Neural cell (in vitro differentiated cells): ENCODE measurements around the gene ACBD3. TPM values are rescaled to one million over a fixed set of nuclear protein-coding genes. Genes with fewer than 3 reads are reported as not detected.

ENCODE experiments used
- H2AFZ ChIP-seq: fragments of 200-600, 300-800 bp; sonication (generic), shearing (Covaris generic); 2 replicates; pipeline ENCODE4 v1.6.0; 2014; ENCODE audit warnings: low read depth, mild to moderate bottlenecking, antibody characterized with exemption, low read length, moderate library complexity
- H3F3A ChIP-seq: fragments of 200-600 bp; shearing (Covaris generic); 2 replicates; pipeline ENCODE4 v1.6.1; 2016; ENCODE audit warnings: mild to moderate bottlenecking, moderate library complexity, mixed read lengths, antibody characterized with exemption, low read length; ENCODE audit not compliant: insufficient read depth, poor library complexity, severe bottlenecking
- H3K27ac ChIP-seq: fragments of 200-600, 300-800 bp; sonication (generic), shearing (Covaris generic); 2 replicates; pipeline ENCODE4 v1.5.1; 2014; ENCODE audit warnings: mild to moderate bottlenecking, low read length, moderate library complexity
- H3K27me3 ChIP-seq: fragments of 300-800, 200-600 bp; sonication (generic), shearing (Covaris generic); 2 replicates; pipeline ENCODE4 v1.6.0; 2014; ENCODE audit warnings: mild to moderate bottlenecking, low read depth, low read length, moderate library complexity; ENCODE audit not compliant: insufficient read depth
- H3K36me3 ChIP-seq: fragments of 300-800, 200-600 bp; sonication (generic), shearing (Covaris generic); 2 replicates; pipeline ENCODE4 v1.5.1; 2014; ENCODE audit warnings: mild to moderate bottlenecking, antibody characterized with exemption, low read length, moderate library complexity; ENCODE audit not compliant: insufficient read depth
- H3K4me2 ChIP-seq: fragments of 300-800, 200-600 bp; sonication (generic), shearing (Covaris generic); 2 replicates; pipeline ENCODE4 v1.6.0; 2014; ENCODE audit warnings: mild to moderate bottlenecking, low read length
- H3K4me3 ChIP-seq: fragments of 300-800, 200-600 bp; sonication (generic), shearing (Covaris generic); 2 replicates; pipeline ENCODE4 v1.5.1; 2014; ENCODE audit warnings: mild to moderate bottlenecking, low read length, moderate library complexity
- H3K79me2 ChIP-seq: fragments of 200-600 bp; shearing (Covaris generic); replicated peaks from 2 replicates; pipeline ENCODE4 v1.6.0; 2014; ENCODE audit warnings: mild to moderate bottlenecking, low read length, moderate library complexity; ENCODE audit not compliant: insufficient read depth
- H3K9ac ChIP-seq: fragments of 300-800, 200-600 bp; sonication (generic), shearing (Covaris generic); 2 replicates; pipeline ENCODE4 v1.6.1; 2016; ENCODE audit warnings: mild to moderate bottlenecking, low read length, mixed read lengths
- H3K9me2 ChIP-seq: fragments of 200-600 bp; shearing (Covaris generic); 2 replicates; pipeline ENCODE4 v1.6.1; 2016; ENCODE audit warnings: mild to moderate bottlenecking, low read length, mixed read lengths; ENCODE audit not compliant: insufficient read depth
- H3K9me3 ChIP-seq: fragments of 200-600, 300-800 bp; sonication (generic), shearing (Covaris generic); 2 replicates; pipeline ENCODE4 v1.6.1; 2016; ENCODE audit warnings: mild to moderate bottlenecking, mixed run types, low read length, moderate library complexity, mixed read lengths
- H4K20me1 ChIP-seq: fragments of 200-600 bp; shearing (Covaris generic); 2 replicates; pipeline ENCODE4 v1.6.1; 2016; ENCODE audit warnings: mild to moderate bottlenecking, mixed run types; ENCODE audit not compliant: insufficient read depth
- CTCF ChIP-seq: fragments of 450-650 bp; IDR thresholded peaks from 2 replicates; pipeline ENCODE4 v1.5.1; 2014; ENCODE audit warnings: antibody characterized with exemption, mild to moderate bottlenecking, moderate library complexity; ENCODE audit not compliant: poor library complexity, severe bottlenecking
- EP300 ChIP-seq: fragments of 450-650 bp; conservative IDR thresholded peaks from 2 replicates; pipeline ENCODE4 v1.6.1; 2014; ENCODE audit warnings: antibody characterized with exemption, mild to moderate bottlenecking, moderate library complexity; ENCODE audit not compliant: poor library complexity, severe bottlenecking
- EZH2 ChIP-seq: fragments of 200-600, 300-800 bp; shearing (Covaris generic), sonication (generic); IDR thresholded peaks from 2 replicates; pipeline ENCODE4 v1.6.1; 2014; ENCODE audit warnings: antibody characterized with exemption, low read length, borderline replicate concordance, mild to moderate bottlenecking; ENCODE audit not compliant: insufficient read depth, poor library complexity, severe bottlenecking
- MXI1 ChIP-seq: fragments of 450-650 bp; conservative IDR thresholded peaks from 2 replicates; pipeline ENCODE4 v1.6.1; 2014; ENCODE audit warnings: antibody characterized with exemption, mild to moderate bottlenecking; ENCODE audit not compliant: poor library complexity, severe bottlenecking
- POLR2AphosphoS5 ChIP-seq: IDR thresholded peaks from 2 replicates; pipeline ENCODE4 v1.6.1; 2012
- RAD21 ChIP-seq: fragments of 450-650 bp; conservative IDR thresholded peaks from 2 replicates; pipeline ENCODE4 v1.6.1; 2014; ENCODE audit warnings: antibody characterized with exemption, mild to moderate bottlenecking, moderate library complexity
- REST ChIP-seq: IDR thresholded peaks from 2 replicates; pipeline ENCODE4 v1.6.1; 2012; ENCODE audit warnings: borderline replicate concordance
- SMC3 ChIP-seq: fragments of 450-650 bp; conservative IDR thresholded peaks from 2 replicates; pipeline ENCODE4 v1.6.1; 2014; ENCODE audit warnings: antibody characterized with exemption, mild to moderate bottlenecking, moderate library complexity; ENCODE audit not compliant: poor library complexity
- TAF1 ChIP-seq: IDR thresholded peaks from 2 replicates; pipeline ENCODE4 v1.6.1; 2012; ENCODE audit warnings: low read depth
- polyA plus RNA-seq: library from polyadenylated mRNA; depleted of rRNA; stranded (reverse); fragments of >200 nt; gene quantifications from 2 replicates; pipeline ENCODE4 v1.2.3, GENCODE V29; 2014

Gene ACBD3
- polyA plus RNA-seq, 1 donor from 2014 or later = 30.8 TPM

- no peaks in the 10 kb centered on the region for H3K9me2 ChIP-seq
- no peak overlapping the region for H2AFZ ChIP-seq
- no peaks in the 10 kb centered on the region for H3K36me3 ChIP-seq
- no peaks in the 10 kb centered on the region for H3K27me3 ChIP-seq
- H3K9ac ChIP-seq = no peak overlapping the region
- H4K20me1 ChIP-seq = no peaks in the 10 kb centered on the region
- no peak overlapping the region for H3K4me2 ChIP-seq
- no peaks in the 10 kb centered on the region for H3K9me3 ChIP-seq
- no peak overlapping the region for H3K27ac ChIP-seq
- no peak overlapping the region for H3K4me3 ChIP-seq
- TF ChIP-seq RAD21 = no peak
- H3F3A ChIP-seq = no peaks in the 10 kb centered on the region
- no peaks in the 10 kb centered on the region for H3K79me2 ChIP-seq
Measured at GRCh38 chr1:226233293-226233692, 46.8 kb upstream of the ACBD3 start.

GRCh38 chr1:226226601-226227000 lies 40.1 kb upstream of the ACBD3 start:
- H2AFZ ChIP-seq = no peak overlapping the region
- no peak overlapping the region for H3K4me3 ChIP-seq
- H3F3A ChIP-seq = no peaks in the 10 kb centered on the region
- no peaks in the 10 kb centered on the region for H3K36me3 ChIP-seq
- H3K9me3 ChIP-seq = no peaks in the 10 kb centered on the region
- H3K9ac ChIP-seq = no peak overlapping the region
- H3K27ac ChIP-seq = no peak overlapping the region
- no peaks in the 10 kb centered on the region for H4K20me1 ChIP-seq
- H3K79me2 ChIP-seq = no peaks in the 10 kb centered on the region
- no peak overlapping the region for H3K4me2 ChIP-seq
- H3K9me2 ChIP-seq = no peaks in the 10 kb centered on the region
- TF ChIP-seq REST = no peak
- TF ChIP-seq CTCF = no peak
- TF ChIP-seq TAF1 = no peak
- TF ChIP-seq RAD21 = no peak
- no peak for TF ChIP-seq EZH2
- no peak for TF ChIP-seq SMC3
- TF ChIP-seq MXI1 = no peak
- TF ChIP-seq POLR2AphosphoS5 = no peak
- TF ChIP-seq EP300 = no peak
- peaks cover 32% of the 10 kb centered on the region for H3K27me3 ChIP-seq

- Histone ChIP-seq H3K36me3 (no peaks in the 10 kb centered on the region), H3K4me3 (peak overlapping the region; percentile 67), H3K9ac (peak overlapping the region; percentile 31), H4K20me1 (no peaks in the 10 kb centered on the region), H3F3A (no peaks in the 10 kb centered on the region), H3K27ac (no peak overlapping the region), H3K27me3 (peaks cover 32% of the 10 kb centered on the region), H2AFZ (no peak overlapping the region), H3K9me3 (no peaks in the 10 kb centered on the region), H3K79me2 (no peaks in the 10 kb centered on the region), H3K4me2 (no peak overlapping the region), H3K9me2 (no peaks in the 10 kb centered on the region)
- TF ChIP-seq CTCF (peak; percentile 37), EP300 (no peak)
Measured at GRCh38 chr1:226223786-226224244, 37.3 kb upstream of the ACBD3 start.
